ENCODE results near the gene MAST3.

Gene MAST3

GRCh38 chr19:18161636-18162002 lies 64.0 kb downstream of the MAST3 start:
- DNase-seq: no peak

GRCh38 chr19:18164072-18164471 lies 66.5 kb downstream of the MAST3 start:
- DNase-seq: no peak

- no peak for DNase-seq
Observed at GRCh38 chr19:18165794-18166544, 68.4 kb downstream of the MAST3 start.

GRCh38 chr19:18167011-18167410 lies 69.4 kb downstream of the MAST3 start:
- DNase-seq: no peak

GRCh38 chr19:18167975-18168645 lies 70.5 kb downstream of the MAST3 start:
- peak; percentile 85 for DNase-seq

- DNase-seq: no peak
Observed at GRCh38 chr19:18168673-18169381, 71.2 kb downstream of the MAST3 start.

GRCh38 chr19:18170714-18171255 lies 73.2 kb downstream of the MAST3 start:
- DNase-seq: no peak

GRCh38 chr19:18171605-18172327 lies 74.2 kb downstream of the MAST3 start:
- peak; percentile 35 for DNase-seq

GRCh38 chr19:18172331-18173053 lies 74.9 kb downstream of the MAST3 start:
- no peak for DNase-seq

GRCh38 chr19:18173054-18173571 lies 75.5 kb downstream of the MAST3 start:
- DNase-seq: peak; percentile 37

GRCh38 chr19:18173572-18174288 lies 76.2 kb downstream of the MAST3 start, which contains the start of gene IFI30:
IFI30 (plus strand) TSS chr19:18173813; CDS start chr19:18173842, 29 bp downstream.
- DNase-seq: peak; percentile 84

- DNase-seq: no peak
Observed at GRCh38 chr19:18174983-18175382, 77.4 kb downstream of the MAST3 start.

- peak; percentile 65 for DNase-seq
Observed at GRCh38 chr19:18176367-18177310, 79.1 kb downstream of the MAST3 start.

GRCh38 chr19:18179957-18180356 lies 82.4 kb downstream of the MAST3 start:
- no peak for DNase-seq

GRCh38 chr19:18183529-18183928 lies 86.0 kb downstream of the MAST3 start:
- no peak for DNase-seq

GRCh38 chr19:18185538-18185937 lies 88.0 kb downstream of the MAST3 start:
- DNase-seq: no peak

GRCh38 chr19:18190278-18190677 lies 92.7 kb downstream of the MAST3 start:
- no peak for DNase-seq

- DNase-seq: no peak
Observed at GRCh38 chr19:18191640-18192062, 94.1 kb downstream of the MAST3 start.

GRCh38 chr19:18192673-18193387 lies 95.3 kb downstream of the MAST3 start, which contains the start of gene MPV17L2:
MPV17L2 (plus strand) TSS chr19:18193218; CDS start chr19:18193282, 64 bp downstream.
- peak; percentile 100 for DNase-seq

All from hematopoietic multipotent progenitor cell treated with erythropoietin and hydrocortisone succinate and interleukin-3 and kit ligand, for 6 days (in vitro differentiated cells).